G401 (cell line): Measurements from ENCODE around the gene NANOS3. TPM values are rescaled to one million over a fixed set of nuclear protein-coding genes. Genes with fewer than 3 reads are reported as not detected.
A peak's percentile ranks its signal among the peaks of the same experiment; 100 is the strongest.

Source experiments
- DNase-seq: peaks from one replicate; pipeline ENCODE4 v3.0.0-alpha.2; 2015; ENCODE audit warnings: low spot score
- in situ Hi-C: cut with HindIII; loops from 2 replicates; pipeline ENCODE4 v1.10.0; 2016; ENCODE audit warnings: low sequenced_read_pairs, mixed read lengths
- total RNA-seq: library from RNA; depleted of rRNA; stranded (reverse); fragments of >200 nt; shearing (Covaris generic); gene quantifications from 2 replicates; pipeline ENCODE4 v1.2.3, GENCODE V29; 2014; rRNA removed

NANOS3 gene
- total RNA-seq, result 3.0 and 6.3 TPM in 2 replicates

DNA sequence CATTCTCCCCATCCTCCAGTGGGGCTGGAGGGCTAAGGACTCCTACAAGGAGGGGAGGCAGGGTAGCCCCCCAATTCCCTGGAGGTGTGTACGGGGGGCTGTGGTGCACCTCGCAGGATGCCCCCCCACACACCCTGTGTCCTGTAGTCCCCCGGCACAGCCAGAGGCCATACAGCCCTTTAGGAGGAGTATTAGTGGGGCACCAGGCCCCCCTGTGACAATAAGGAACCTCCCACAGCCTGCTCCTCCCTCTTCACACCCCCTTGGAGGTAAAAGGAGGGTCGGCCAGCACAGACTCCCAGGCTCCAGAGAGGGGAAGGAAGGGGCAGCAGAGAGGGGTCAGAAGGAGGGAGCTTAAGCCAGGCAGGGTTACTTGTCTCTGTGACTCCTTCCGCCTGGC, at the start of gene NANOS3:
Gene NANOS3, plus strand, starts transcription at position 301 of the 400 bp plus-strand sequence. CDS start 115 bp downstream, outside the sequence.
- no peak for DNase-seq
- in situ Hi-C loops, result no loop called here

DNA sequence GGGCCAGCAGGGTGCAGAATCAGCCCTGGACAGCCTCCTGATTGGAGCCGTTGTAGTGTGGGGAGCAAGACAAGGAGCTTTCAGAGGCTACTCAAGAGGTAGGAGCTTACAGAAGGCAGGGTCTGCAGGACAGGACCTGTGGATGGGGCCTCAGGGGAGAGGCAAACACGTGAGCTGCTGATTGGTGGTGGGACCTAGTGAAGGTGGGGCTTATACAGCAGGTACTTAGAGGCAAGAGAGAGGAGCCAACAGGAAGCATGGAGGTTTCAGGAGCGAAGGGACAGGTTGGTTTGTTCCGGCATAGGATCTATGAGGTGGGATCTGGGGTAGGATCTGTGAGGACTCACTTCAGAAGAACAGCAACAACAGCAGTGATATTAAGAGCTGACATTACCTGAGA, 49.3 kb upstream of the NANOS3 start:
- DNase-seq, result peak; percentile 13
- in situ Hi-C loops, result no loop called here

DNA sequence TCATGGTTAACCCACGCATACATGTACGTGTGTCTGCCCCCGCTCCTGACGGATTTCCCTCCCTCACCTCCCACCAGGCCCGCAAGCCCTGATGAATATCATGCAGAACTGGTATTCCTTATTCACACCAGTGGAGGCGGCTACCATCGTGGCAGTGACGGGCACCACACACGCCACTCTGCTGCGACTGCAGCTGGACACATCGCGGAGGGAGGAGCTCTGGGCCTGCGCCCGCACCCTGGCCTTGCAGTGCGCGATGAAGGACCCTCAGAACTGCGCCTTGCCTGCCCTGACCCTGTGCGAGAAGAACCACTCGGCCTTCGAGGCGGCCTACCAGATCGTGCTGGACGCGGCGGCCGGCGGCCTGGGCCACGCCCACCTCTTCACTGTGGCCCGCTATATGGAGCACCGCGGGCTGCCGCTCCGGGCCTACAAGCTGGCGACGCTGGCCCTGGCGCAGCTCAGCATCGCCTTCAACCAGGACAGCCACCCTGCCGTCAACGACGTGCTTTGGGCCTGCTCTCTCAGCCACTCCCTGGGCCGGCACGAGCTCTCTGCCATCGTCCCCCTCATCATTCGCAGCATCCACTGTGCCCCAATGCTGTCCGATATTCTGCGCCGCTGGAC, 46.7 kb upstream of the NANOS3 start:
- in situ Hi-C loops, result no loop called here
- DNase-seq, result no peak

DNA sequence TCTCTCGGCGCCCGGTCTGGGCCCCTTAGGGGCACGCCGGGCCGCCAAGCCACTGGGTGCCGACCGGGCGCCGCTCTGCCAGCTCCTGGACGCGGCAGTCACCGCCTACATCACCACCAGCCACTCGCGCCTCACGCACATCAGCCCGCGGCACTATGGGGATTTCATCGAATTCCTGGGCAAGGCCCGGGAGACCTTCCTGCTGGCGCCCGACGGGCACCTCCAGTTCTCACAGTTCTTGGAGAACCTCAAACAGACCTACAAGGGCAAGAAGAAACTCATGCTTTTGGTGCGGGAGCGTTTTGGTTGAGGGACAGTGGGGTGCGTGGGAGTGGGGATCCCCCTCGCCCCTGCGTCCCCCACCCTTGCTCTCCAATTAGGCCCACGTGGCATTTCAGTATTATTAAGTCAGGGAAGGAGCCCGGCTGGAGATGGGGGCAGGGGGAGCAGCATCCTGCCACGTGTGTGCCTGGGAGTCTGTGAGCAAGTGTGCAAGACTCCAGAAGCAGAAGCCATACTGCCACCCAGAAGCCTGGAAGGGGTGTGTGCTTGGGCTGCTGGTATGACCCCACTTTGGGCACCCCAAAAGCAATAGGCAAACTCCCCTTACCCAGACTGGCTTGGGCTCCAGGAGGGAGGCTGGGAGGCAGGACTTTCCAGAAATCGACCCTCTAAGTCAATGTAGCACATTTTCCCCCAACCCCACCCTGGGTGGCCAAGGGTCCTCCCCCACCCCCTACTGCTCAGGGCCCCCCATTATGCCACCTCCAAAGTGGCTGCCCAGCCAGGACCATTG, 46.0 kb upstream of the NANOS3 start:
- in situ Hi-C loops, result no loop called here
- DNase-seq, result no peak

DNA sequence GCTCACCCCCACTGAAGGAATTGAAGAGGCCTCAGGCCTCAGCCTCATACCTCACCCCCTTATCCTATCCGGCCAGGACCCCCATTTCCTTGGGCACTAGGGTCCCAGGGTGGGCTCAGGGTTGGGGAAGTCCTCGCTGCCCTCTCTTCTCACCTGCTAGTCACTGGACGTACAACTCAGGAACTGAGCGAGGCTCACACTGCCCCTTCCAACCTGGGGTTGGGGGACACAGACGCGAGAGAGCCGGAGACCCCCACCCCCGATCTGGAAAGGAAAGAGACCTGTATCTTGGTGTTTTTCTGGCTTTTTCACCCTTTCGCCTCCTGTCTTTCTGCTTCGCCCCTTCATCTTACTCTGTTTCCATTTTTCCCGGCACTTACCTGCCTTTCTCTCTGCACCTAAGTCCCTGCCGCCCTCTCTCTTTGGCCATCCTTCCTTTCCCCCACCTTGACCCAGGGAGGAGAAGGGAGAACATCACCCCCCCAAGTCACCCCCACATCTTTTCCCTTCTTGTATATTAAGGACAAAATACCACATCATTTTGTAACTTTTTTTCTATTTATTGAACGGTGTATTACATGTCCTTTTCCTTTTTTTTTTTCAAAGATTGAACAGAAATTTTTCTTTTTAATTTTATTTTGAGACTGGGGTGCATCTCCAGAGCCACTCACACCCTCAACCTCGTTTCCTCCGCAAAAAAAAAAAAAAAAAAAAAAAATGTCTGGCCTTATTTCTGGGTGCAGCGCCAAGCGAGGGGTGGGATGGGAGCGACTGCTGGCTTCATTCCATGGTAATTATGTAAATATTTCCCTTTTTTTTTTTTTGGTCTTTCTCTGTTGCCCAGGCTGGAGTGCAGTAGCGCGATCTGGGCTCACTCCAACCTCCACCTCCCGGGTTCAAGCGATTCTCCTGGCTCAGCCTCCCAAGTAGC, 45.1 kb upstream of the NANOS3 start:
- no peak for DNase-seq
- in situ Hi-C loops, result no loop called here

DNA sequence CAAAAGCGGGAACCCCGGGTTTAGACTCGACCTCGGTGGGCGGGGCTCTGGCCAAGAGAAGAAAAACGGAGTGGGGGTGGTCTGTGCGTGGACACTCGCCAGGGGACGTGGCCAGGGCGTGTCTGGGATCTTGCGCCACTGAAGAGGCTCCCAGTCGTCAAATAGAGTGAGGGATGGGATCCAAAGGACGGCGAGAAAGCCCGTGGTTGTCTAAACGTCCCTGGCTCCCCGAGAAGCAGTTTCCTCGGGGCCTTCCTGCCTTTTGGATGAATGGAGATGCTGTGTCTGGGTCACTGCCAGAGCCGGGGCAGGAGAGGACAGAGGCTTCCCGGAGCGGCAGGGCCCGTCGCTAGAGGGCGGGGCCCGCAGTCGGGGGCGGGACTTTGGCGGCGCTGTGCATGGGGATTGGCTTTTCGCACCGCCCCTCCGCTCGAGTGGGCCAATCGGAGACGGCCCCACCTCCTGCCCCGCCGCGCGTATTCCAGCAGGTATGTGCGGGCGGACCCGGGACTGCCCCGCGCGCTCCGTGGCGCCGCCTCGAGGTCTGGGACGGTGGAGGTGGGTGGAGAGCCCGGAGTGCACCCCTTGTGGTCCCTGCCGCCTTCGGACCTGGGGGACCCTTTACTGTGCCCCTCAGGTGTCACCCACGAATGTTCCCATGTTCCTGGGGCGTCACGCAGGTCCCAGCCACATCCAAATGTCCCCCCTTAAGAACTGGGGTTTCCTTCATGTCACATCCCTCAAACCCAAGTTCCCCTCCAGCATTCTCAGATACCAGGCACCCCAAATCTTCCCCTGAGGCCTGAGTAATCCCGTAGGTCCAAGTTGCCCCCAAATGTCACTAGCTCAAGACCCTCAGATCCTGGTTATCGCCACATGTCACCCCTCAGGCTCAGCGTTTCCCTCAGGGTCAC, 43.3 kb upstream of the NANOS3 start:
- in situ Hi-C loops, result no loop called here
- peak; percentile 90 for DNase-seq

DNA sequence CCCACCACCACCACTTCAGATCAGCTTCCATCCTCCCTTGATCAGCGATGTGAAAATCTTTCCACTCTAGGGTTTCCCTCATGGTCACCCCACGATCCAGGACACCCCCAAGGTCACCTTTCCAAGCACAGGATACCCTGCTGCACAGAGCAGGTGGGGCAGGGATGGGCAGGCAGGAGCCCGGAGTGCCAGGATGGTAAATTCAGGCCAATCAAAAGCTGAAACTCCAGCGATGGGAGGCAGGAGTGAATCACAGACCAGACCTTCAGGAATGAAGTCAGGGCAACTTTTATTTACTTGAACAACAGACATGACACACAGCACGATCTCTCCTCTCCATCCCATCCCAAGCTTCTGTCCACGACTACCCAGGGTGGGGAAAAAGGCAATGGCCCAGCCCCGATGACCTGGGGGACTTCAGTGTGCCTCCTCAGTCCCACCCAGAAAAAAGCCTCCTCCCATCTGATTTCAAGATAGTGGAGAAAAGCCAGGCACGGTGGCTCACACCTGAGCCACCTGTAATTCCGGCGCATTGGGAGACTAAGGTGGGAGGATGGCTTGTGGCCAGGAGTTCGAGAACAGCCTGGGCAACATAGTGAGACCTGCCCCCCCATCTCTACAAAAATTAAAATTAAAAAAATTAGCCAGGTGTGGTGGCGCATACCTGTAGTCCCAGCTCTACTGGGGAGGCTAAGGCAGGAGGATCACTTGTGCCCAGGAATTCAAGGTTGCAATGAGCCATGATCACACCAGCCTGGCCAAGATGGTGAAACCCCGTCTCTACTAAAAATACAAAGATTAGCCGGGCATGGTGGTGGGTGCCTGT, 42.5 kb upstream of the NANOS3 start:
- in situ Hi-C loops, result no loop called here
- DNase-seq, result peak; percentile 45

DNA sequence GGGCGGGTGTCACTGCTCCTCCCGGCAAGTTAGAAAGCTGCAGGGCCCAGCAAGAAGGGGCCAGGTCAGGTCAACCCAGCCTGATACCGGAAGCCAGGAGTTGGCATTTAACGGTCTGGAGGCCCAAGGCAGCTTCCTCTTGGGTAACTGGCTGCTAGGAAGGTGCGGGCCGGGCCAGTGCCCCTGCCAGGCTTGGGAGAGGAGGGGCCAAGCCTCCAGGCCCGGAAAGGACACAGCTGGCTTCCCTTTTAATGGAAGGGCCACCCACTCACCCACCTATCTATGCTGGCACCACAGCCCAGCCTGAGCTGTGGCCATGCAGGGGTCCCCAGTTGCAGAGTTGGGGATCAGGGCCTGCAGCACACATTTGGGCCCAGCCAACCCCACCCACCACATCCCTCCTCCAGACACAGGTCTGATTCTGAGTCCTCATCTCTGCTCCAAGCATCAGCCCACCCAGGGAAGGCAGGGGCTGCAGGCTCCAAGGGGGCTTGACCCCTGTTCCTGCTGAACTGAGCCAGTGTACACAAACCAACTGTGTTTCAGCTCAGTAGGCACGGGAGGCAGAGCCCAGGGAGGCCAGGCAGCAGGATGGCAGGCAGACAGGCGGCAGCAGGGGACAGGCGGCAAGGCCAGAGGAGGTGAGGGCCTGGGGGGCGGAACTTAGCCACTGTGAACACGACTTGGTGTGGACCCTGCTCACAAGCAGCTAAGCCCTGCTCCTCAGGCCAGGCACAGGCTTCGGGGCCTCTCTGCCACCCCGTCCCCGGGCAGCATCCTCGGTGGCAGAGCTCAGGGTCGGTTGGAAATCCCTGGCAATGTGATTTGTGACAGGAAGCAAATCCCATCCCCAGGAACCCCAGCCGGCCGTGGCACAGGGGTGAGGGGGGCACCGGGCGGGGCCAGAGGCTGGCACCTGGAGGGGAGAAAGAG, 40.9 kb upstream of the NANOS3 start:
- in situ Hi-C loops, result no loop called here
- no peak for DNase-seq

DNA sequence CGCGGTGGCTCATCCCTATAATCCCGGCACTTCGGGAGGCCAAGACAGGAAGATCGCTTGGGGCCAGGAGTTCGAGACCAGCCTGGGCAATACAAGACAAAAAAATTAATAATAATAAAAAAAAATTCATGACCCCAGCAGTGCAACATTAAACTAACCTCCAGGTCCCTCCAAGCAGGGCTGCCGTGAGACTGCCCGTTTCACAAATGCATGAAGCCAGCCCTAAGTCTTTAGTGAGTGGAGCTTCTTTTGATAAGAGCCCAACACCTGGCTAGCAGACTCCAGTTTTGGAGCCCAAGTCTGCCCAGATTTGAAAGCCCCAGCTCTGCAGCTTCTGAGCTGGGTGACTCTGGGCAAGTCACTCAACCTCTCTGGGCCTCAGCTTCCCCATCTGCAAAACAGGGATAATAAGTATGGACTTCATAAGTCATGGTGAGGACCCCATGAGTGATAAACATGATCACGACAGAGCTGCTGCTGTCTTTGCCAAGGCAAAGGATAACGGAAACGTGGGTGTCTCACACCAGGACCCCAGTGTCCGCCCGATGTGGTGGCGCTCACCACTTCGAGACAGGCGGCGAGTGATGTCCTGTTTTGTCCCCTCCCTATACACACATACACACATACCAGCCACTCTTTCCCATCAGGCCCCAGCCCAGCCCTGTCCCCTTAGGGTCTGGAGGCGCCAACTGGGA, 38.4 kb upstream of the NANOS3 start:
- DNase-seq, result no peak
- in situ Hi-C loops, result no loop called here

DNA sequence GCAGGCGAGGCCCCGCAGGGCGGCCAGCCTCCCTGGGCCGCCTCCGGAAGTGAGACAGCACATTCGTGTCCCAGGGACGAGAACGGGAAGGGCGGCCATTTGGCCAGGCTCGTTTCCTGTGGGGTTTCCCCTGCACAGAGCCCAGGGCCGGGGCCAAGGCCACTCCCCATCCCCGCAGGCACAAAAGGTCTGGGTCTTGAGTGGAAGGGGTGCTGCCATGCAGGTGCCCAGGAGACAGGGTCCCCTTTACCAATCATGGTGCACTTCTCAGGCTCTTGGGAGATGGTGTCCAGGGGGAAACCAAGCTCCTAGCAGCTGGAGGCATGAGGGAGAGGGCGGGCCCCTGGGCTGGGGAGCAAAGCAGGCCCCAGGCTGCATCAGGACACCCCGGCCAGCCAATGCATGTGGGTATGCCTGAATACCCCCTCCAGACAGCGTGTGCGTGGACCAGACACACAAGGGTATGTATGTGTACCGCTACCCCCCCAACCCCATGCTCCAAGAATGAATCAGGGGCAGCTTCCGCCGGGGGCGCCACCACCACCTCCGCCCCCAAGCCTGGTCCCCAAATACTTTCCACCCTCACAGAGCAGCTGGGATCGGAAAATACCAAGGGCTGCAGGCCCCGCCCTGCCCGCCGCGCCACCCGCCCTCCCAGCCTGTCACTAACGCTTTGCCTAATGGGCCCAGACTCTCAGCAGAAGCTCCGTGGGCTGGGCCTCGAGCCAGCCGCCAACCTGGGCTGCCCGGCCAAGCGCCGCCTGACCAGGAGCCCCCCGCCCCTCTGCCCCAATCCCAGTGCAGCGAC, 37.6 kb upstream of the NANOS3 start:
- DNase-seq, result no peak
- in situ Hi-C loops, result no loop called here

DNA sequence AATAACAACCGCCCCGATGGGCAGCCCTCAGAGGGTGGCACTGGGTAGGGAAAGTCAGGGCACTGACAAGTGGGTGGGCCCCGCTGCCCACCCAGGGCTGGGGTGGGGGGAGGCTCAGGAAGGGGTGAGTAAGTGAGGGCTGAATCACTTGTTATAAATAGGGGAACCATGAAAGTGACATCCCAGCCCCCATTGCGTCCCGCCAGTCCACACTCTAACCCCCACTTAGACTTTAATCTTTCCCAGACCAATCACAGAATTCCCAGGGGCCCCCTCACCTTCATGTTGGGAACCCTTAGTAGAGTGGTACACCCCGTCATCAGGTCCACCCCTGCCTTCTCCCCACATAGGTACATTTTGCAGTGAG, 37.0 kb upstream of the NANOS3 start:
- in situ Hi-C loops, result no loop called here
- no peak for DNase-seq

DNA sequence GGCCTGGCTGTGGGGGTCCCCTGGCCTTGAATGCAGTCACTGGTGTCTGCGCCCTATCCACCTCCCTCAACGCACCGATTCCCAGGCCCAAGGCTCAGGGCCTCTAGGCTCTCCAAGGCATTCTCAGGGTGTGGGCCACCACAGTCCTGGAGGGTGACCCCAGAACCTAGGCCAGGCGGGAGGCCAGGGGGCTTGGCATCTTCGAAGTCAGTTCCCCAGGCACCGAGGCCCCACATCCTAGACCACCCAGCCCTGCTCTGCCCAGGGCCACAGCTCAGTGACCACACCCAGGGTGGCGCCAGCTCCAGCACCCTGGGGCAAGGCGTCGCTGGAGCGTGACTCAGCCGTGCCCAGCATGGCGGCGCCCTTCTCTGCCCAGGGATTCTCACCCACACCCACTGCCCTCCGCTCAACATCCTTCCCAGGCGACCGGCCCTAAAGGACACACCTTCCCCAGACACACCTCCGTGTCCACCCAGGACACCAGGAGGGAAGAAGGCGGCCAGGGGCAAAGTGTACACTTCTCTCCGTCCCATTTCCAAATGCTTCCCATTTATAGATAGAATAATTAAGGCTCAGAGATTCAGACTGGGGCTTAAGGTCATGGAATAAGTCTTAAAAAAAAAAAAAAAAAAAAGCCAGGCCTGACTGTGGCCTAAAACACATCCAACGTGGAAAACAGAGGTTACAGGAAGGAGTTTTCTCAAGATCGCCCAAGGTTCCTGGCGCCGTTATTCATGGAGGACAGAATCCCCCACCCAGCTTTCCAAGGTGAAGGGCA, 36.4 kb upstream of the NANOS3 start:
- no peak for DNase-seq
- in situ Hi-C loops, result no loop called here

DNA sequence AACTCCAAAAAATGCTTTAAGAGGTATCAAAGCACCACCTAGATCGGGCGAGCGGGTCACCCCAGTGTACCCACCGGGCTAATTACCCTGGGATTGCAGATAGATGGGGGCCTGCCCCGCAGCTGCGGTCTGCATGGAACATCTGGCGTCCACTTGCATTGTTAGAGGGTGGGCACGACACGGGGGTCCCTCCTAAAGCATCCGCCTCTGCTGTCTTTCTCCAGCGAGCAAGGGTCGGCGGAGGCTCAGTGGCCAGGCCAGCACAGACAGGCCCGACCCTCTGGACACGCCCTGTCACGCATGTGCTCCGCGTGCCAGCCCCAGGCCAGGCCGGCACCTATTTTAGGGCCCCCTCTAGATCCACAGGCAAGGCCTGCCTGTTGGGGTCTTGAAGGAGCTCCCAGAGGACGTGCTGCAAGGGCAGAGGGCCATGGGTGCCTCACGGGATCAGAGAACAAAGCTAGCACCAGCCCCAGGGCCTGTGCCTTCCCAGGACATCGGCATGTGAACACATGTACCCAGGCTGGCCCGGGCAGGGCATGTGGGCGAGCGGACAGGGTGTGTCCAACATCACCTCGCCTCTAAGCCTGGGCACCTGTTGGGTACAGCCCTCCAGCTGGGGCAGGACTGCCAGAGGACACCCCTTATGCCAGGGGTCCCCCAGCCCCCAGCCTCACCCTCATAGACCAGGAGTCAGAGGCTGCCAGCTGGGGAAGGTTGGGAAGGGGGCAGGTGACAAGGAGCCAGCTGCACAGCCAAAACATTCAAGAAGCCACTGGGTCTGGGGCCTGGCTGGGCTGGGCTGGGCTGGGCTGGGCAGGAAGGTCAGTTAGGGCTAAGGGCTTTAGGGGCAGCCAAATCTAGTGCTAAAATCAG, 35.6 kb upstream of the NANOS3 start:
- DNase-seq, result no peak
- in situ Hi-C loops, result no loop called here

DNA sequence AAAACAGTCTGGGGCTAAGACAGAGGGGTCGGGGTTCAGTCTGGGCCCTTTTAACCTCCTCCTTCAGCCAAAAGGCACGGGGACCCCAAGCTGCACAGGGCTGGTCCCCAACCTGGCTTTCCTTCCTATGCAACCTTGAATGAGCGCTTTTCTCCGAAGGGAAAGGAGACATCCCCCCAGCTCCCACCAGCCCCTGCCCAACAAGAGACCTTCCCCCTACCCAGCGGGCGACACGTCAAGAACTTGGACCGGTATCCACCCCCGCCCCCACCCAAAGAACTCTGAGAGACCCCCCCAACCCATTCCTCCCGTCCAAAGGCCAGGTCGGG, 35.0 kb upstream of the NANOS3 start:
- in situ Hi-C loops, result no loop called here

More for the DNA sequence above, 35.0 kb upstream of the NANOS3 start:
- DNase-seq, result no peak
